SK-N-SH (cell line): Measurements from ENCODE around the gene PDE4D. TPM values are rescaled to one million over a fixed set of nuclear protein-coding genes. Genes with fewer than 3 reads are reported as not detected.

Source experiments
- CTCF ChIA-PET: fragments of 300-600, 350-600 bp; formaldehyde crosslinking; extraction: SDS; loops from one replicate; lab custom pipeline; 2021; lab: Yijun Ruan, JAX
- POLR2A ChIA-PET: fragments of 350-600 bp; sonication (Branson Sonifier 250); formaldehyde crosslinking; extraction: SDS; loops from one replicate; lab custom pipeline; 2020; ENCODE audit warnings: antibody characterized with exemption, inconsistent platforms; lab: Yijun Ruan, JAX
- DNase-seq: peaks from one replicate; pipeline ENCODE4 v3.0.0; 2012
- H2AFZ ChIP-seq: fragments of 200-600 bp; sonication (generic); 2 replicates; pipeline ENCODE4 v1.8.1; 2016; ENCODE audit warnings: antibody characterized with exemption, mild to moderate bottlenecking, low read depth
- H3F3A ChIP-seq: fragments of 200-600 bp; sonication (generic); replicated peaks from 2 replicates; pipeline ENCODE3; 2016; ENCODE audit warnings: antibody characterized with exemption, mild to moderate bottlenecking; ENCODE audit not compliant: insufficient read depth
- H3K27ac ChIP-seq, 2 experiments: fragments of 200-500 bp in 1 of 2; fragments of 200-600 bp in 1 of 2; sonication (Bioruptor generic) in 1 of 2; sonication (generic), shearing (Covaris generic) in 1 of 2; 2 replicates each; pipeline versions ENCODE4 v1.5.1 to v1.6.1; 2014 to 2016; ENCODE audit warnings: low read depth in 2 of 2, inconsistent platforms in 1 of 2, low read length in 1 of 2, mild to moderate bottlenecking in 1 of 2, mixed read lengths in 1 of 2
- H3K27me3 ChIP-seq: fragments of 200-600 bp; sonication (generic), shearing (Covaris generic); 2 replicates; pipeline ENCODE4 v1.6.1; 2016; ENCODE audit warnings: mixed run types; ENCODE audit not compliant: insufficient read depth
- H3K36me3 ChIP-seq, 2 experiments: fragments of 200-500 bp in 1 of 2; fragments of 200-600 bp in 1 of 2; sonication (Bioruptor generic) in 1 of 2; sonication (generic) in 1 of 2; replicated peaks in 1 of 2; 2 replicates each; pipeline versions ENCODE3 to v1.5.1; 2014 to 2016; ENCODE audit warnings: low read length in 1 of 2, mild to moderate bottlenecking in 1 of 2; ENCODE audit not compliant: insufficient read depth in 2 of 2, control insufficient read depth in 1 of 2
- H3K4me1 ChIP-seq, 2 experiments: fragments of 200-500 bp in 1 of 2; fragments of 200-600 bp in 1 of 2; sonication (Bioruptor generic) in 1 of 2; sonication (generic), shearing (Covaris generic) in 1 of 2; 2 replicates each; pipeline versions ENCODE4 v1.5.1 to v1.6.1; 2014 to 2016; ENCODE audit warnings: low read depth in 1 of 2, low read length in 1 of 2, mixed run types in 1 of 2; ENCODE audit not compliant: insufficient read depth in 2 of 2, control insufficient read depth in 1 of 2
- H3K4me2 ChIP-seq: fragments of 200-600 bp; sonication (generic), shearing (Covaris generic); 2 replicates; pipeline ENCODE4 v1.6.1; 2017; ENCODE audit warnings: mixed run types
- H3K4me3 ChIP-seq, 2 experiments: fragments of 200-500 bp in 1 of 2; fragments of 200-600 bp in 1 of 2; sonication (Bioruptor generic) in 1 of 2; sonication (generic), shearing (Covaris generic) in 1 of 2; 2 replicates each; pipeline versions ENCODE4 v1.5.1 to v1.8.1; 2014 to 2016; ENCODE audit warnings: low read depth in 2 of 2, inconsistent platforms in 1 of 2, low read length in 1 of 2, mild to moderate bottlenecking in 1 of 2, mixed read lengths in 1 of 2, moderate library complexity in 1 of 2
- H3K79me2 ChIP-seq: fragments of 200-600 bp; sonication (generic); 2 replicates; pipeline ENCODE4 v1.8.1; 2017; ENCODE audit warnings: mild to moderate bottlenecking; ENCODE audit not compliant: insufficient read depth
- H3K9ac ChIP-seq: fragments of 200-600 bp; sonication (generic); 2 replicates; pipeline ENCODE4 v1.6.1; 2017; ENCODE audit warnings: mixed run types
- H3K9me2 ChIP-seq: fragments of 200-600 bp; sonication (generic); 2 replicates; pipeline ENCODE4 v1.6.1; 2017; ENCODE audit warnings: mixed run types
- H3K9me3 ChIP-seq: fragments of 200-600 bp; sonication (generic); 2 replicates; pipeline ENCODE4 v1.6.1; 2017; ENCODE audit warnings: mixed run types, mild to moderate bottlenecking, moderate library complexity
- H4K20me1 ChIP-seq: fragments of 200-600 bp; sonication (generic); 2 replicates; pipeline ENCODE4 v1.6.1; 2017; ENCODE audit warnings: mild to moderate bottlenecking, mixed run types; ENCODE audit not compliant: insufficient read depth
- CHD2 ChIP-seq: fragments of 150-350 bp; IDR thresholded peaks from 2 replicates; pipeline ENCODE4 v1.6.1; 2018; ENCODE audit warnings: low read length; ENCODE audit not compliant: partially characterized antibody
- ELF1 ChIP-seq: IDR thresholded peaks from 2 replicates; pipeline ENCODE4 v1.4.0; 2012
- EP300 ChIP-seq, 2 experiments: IDR thresholded peaks; 2 replicates each; pipeline versions ENCODE4 v1.4.0 to v1.6.1; 2012; ENCODE audit warnings: borderline replicate concordance in 1 of 2, low read depth in 1 of 2, low read length in 1 of 2
- GATA2 ChIP-seq: sonication (generic); formaldehyde crosslinking; IDR thresholded peaks from 2 replicates; pipeline ENCODE4 v1.5.0; 2020; ENCODE audit warnings: mild to moderate bottlenecking, missing genetic modification reagents
- RAD21 ChIP-seq: IDR thresholded peaks from 2 replicates; pipeline ENCODE4 v1.6.1; 2012; ENCODE audit warnings: mild to moderate bottlenecking, low read length
- RCOR1 ChIP-seq: fragments of 150-350 bp; IDR thresholded peaks from 2 replicates; pipeline ENCODE4 v1.6.1; 2017; ENCODE audit warnings: antibody characterized with exemption, low read length
- REST ChIP-seq: IDR thresholded peaks from 2 replicates; pipeline ENCODE4 v1.6.1; 2012; ENCODE audit warnings: mild to moderate bottlenecking, low read depth, low read length, moderate library complexity
- RFX5 ChIP-seq: IDR thresholded peaks from 2 replicates; pipeline ENCODE4 v1.6.1; 2012; ENCODE audit warnings: mild to moderate bottlenecking, improper control_type of control experiment, low read length
- SMC3 ChIP-seq: IDR thresholded peaks from 2 replicates; pipeline ENCODE4 v1.6.1; 2012; ENCODE audit warnings: low read depth, low read length, improper control_type of control experiment
- TCF12 ChIP-seq: IDR thresholded peaks from 2 replicates; pipeline ENCODE4 v1.4.0; 2012
- TEAD4 ChIP-seq: IDR thresholded peaks from 2 replicates; pipeline ENCODE4 v1.4.0; 2012; ENCODE audit warnings: mild to moderate bottlenecking, borderline replicate concordance; ENCODE audit not compliant: insufficient read depth
- YY1 ChIP-seq: IDR thresholded peaks from 2 replicates; pipeline ENCODE4 v1.4.0; 2012; ENCODE audit warnings: low read depth, mild to moderate bottlenecking
- WGBS: methylation state at CpG from one replicate; pipeline ENCODE4 v1.1.6; 2017; ENCODE audit warnings: low lambda C conversion rate; 5-methylcytosine and 5-hydroxymethylcytosine counted together
- polyA plus RNA-seq, 3 experiments: library from polyadenylated mRNA; depleted of rRNA; stranded (reverse); fragments of >200 nt; gene quantifications; 2 replicates each; pipeline ENCODE4 v1.2.3, GENCODE V29; 2012
- TF ChIP-seq, protein P1 (sequence below): fragments of 200-600 bp; sonication (generic); IDR thresholded peaks from 2 replicates; pipeline ENCODE4 v1.6.1; 2017; ENCODE audit warnings: antibody characterized with exemption, mild to moderate bottlenecking, moderate library complexity

Gene PDE4D
- polyA plus RNA-seq, 1 of the 3 experiments (the other 2 are of a cell fraction): 2.4 TPM

DNA sequence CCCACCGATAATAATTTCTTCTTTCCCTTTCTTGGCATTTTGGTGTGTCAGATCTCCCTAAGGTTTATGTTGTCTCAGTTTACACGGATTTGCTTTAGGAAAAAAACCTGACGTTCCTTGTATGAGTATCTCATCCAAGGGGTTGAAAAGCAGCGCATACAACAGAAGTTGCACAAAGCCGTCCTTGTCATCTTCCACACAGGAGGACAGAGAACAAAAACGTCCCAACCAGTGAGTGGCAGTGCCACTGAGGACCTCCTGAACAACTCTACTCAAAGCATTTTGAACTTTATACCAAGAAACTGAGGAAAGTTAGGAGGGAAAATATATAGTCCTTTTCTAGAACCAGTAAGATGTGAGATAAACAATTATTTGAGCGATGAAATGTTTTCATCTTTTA, 547.0 kb downstream of the PDE4D start (continued):
- no peak for TF ChIP-seq RAD21

DNA sequence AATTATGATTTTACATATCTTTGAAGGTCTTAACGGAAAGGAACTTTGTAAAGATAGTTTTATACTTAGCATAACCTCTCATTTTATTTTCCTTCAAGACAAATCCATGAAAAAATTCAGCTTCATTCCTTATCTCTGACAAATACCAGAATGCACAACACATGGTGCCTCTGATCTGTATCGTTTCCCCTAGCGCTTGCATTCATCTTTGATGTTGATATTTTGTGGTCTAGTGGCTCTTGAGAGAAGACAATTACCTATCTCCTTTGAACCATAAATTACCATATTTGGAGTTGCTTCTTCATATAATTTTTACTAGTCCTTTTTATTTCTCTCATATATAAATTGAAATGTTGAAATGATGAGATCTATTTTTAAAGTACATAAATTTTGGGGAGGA, 551.3 kb downstream of the PDE4D start:
- Histone ChIP-seq H4K20me1 (no peaks in the 10 kb centered on the region), H3K27ac (no peak overlapping the region; a peak in 1 of 4 replicates), H3F3A (no peaks in the 10 kb centered on the region), H2AFZ (no peak overlapping the region), H3K79me2 (no peaks in the 10 kb centered on the region), H3K4me2 (no peak overlapping the region), H3K9ac (no peak overlapping the region), H3K4me3 (no peak overlapping the region), H3K9me3 (no peaks in the 10 kb centered on the region), H3K4me1 (no peaks in the 10 kb centered on the region; a peak in 1 of 4 replicates), H3K27me3 (no peaks in the 10 kb centered on the region), H3K9me2 (no peaks in the 10 kb centered on the region), H3K36me3 (no peaks in the 10 kb centered on the region)
- ChIA-PET CTCF (interaction anchor here (0.9 to 2.3 kb wide), 6 partner anchors 9 to 154 kb away, joined by 3 to 6 read pairs (median 4); no protein-coding TSS in a partner anchor), POLR2A (no interaction called here)
- 68% methylated on average over 3 of the region's 3 CpGs for WGBS
- TF ChIP-seq YY1: no peak
- no peak for TF ChIP-seq RFX5
- TF ChIP-seq RCOR1: peak; percentile 25; the same call in 1 of the 2 replicates
- peak; percentile 64 for TF ChIP-seq TCF12
- TF ChIP-seq EP300 (IDR thresholded peaks at IDR 0.05; ENCODE audit: borderline replicate concordance in 1 of 2, low read depth in 1 of 2, low read length in 1 of 2): peak in 1 of 2 experiments; percentile 54; a peak in 1 of 4 replicates
- peak; percentile 90 for TF ChIP-seq GATA2 (CRISPR knock-in tag)
- no peak for TF ChIP-seq REST
- no peak for TF ChIP-seq SMC3
- peak; percentile 26 for TF ChIP-seq CHD2
- TF ChIP-seq, protein P1, sequence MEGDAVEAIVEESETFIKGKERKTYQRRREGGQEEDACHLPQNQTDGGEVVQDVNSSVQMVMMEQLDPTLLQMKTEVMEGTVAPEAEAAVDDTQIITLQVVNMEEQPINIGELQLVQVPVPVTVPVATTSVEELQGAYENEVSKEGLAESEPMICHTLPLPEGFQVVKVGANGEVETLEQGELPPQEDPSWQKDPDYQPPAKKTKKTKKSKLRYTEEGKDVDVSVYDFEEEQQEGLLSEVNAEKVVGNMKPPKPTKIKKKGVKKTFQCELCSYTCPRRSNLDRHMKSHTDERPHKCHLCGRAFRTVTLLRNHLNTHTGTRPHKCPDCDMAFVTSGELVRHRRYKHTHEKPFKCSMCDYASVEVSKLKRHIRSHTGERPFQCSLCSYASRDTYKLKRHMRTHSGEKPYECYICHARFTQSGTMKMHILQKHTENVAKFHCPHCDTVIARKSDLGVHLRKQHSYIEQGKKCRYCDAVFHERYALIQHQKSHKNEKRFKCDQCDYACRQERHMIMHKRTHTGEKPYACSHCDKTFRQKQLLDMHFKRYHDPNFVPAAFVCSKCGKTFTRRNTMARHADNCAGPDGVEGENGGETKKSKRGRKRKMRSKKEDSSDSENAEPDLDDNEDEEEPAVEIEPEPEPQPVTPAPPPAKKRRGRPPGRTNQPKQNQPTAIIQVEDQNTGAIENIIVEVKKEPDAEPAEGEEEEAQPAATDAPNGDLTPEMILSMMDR: no peak
- no peak for TF ChIP-seq ELF1
- no peak for TF ChIP-seq TEAD4
- DNase-seq: peak; percentile 22
